Heart left ventricle (tissue), 16 donors: ENCODE results near the gene MAGEB17. TPM values are rescaled to one million over a fixed set of nuclear protein-coding genes. Genes with fewer than 3 reads are reported as not detected.

ENCODE experiments used
- ATAC-seq, 4 donors: fragments of 200-7000 bp; cut with Tn5 transposase; one replicate each; pipeline ENCODE4 v1.9.1; 2020 to 2022; ENCODE audit warnings: moderate library complexity in 4 of 4, mild to moderate bottlenecking in 3 of 4, moderate number of reproducible peaks in 1 of 4
- DNase-seq, 5 donors: peaks; one replicate each; pipeline ENCODE4 v3.0.0-alpha.2; 2020
- H3K27ac ChIP-seq, 12 donors: fragments of 200-600 bp; sonication (generic) in 4 of 12; one replicate each; pipeline versions ENCODE4 v1.5.0 to v1.8.0; 2016 to 2022; ENCODE audit warnings: mild to moderate bottlenecking in 2 of 12
- H3K27me3 ChIP-seq, 9 donors: fragments of 200-600 bp; sonication (generic) in 2 of 9; one replicate each; pipeline versions ENCODE4 v1.5.1 to v1.8.0; 2016 to 2022; ENCODE audit warnings: mild to moderate bottlenecking in 3 of 9
- H3K36me3 ChIP-seq, 9 donors: fragments of 200-600 bp; sonication (generic) in 2 of 9; one replicate each; pipeline versions ENCODE4 v1.5.0 to v1.8.0; 2018 to 2022; ENCODE audit warnings: mild to moderate bottlenecking in 2 of 9
- H3K4me1 ChIP-seq, 12 donors: fragments of 200-600 bp; sonication (generic) in 4 of 12; one replicate each; pipeline versions ENCODE4 v1.5.0 to v1.8.0; 2016 to 2022; ENCODE audit warnings: mild to moderate bottlenecking in 3 of 12
- H3K4me3 ChIP-seq, 12 donors: fragments of 200-600 bp; sonication (generic) in 4 of 12; one replicate each; pipeline versions ENCODE4 v1.5.0 to v1.8.0; 2017 to 2022; ENCODE audit warnings: mild to moderate bottlenecking in 9 of 12, moderate library complexity in 4 of 12
- H3K9me3 ChIP-seq, 12 donors: fragments of 200-600 bp; sonication (generic) in 4 of 12; one replicate each; pipeline versions ENCODE4 v1.5.0 to v1.8.0; 2016 to 2022; ENCODE audit warnings: mild to moderate bottlenecking in 1 of 12
- CTCF ChIP-seq, 12 donors: fragments of 200-600 bp; sonication (generic) in 4 of 12; IDR thresholded peaks; one replicate each; pipeline versions ENCODE4 v1.5.0 to v1.8.0; 2018 to 2022; ENCODE audit warnings: antibody characterized with exemption in 12 of 12, mild to moderate bottlenecking in 5 of 12
- POLR2A ChIP-seq, 2 donors: fragments of 450-650 bp; IDR thresholded peaks; one replicate each; pipeline ENCODE4 v1.6.1; 2017; ENCODE audit warnings: antibody characterized with exemption in 2 of 2, mild to moderate bottlenecking in 2 of 2, moderate library complexity in 2 of 2
- WGBS, 4 donors: extraction: QIAGEN DNeasy Blood & Tissue Kit in 2 of 4; methylation state at CpG; one replicate each; pipeline versions ENCODE4 v1.1.5 to v1.1.7; 2013 to 2018; 5-methylcytosine and 5-hydroxymethylcytosine counted together
- intact Hi-C, 10 donors: fragments of 100-400 bp; cut with DNase I; formaldehyde crosslinking; loops; one replicate each; pipeline versions ENCODE4 v1.11.1 to v1.14.2; 2022
- long read RNA-seq, 3 donors: library from polyadenylated mRNA; unstranded; transcript quantifications; one replicate each; pipeline ENCODE4 v2.0.0, GENCODE V29; 2020 to 2021
- polyA plus RNA-seq, 2 donors: library from polyadenylated mRNA; stranded (reverse); fragments of 200-250 nt; gene quantifications; one replicate each; pipeline ENCODE4 v1.2.3, GENCODE V29; 2013
- total RNA-seq, 9 donors: library from RNA; depleted of rRNA in 2 of 9; stranded (reverse); fragments of >200 nt in 2 of 9; fragmentation: NEBNext Ultra II Directional in 3 of 9; extraction: Animal tissue kit (Norgen Biotek cat#: 25700) in 3 of 9; gene quantifications; one replicate each; pipeline versions ENCODE4 v1.1.0 to v1.2.4, GENCODE V29; 2016 to 2023
- donor health status: ischemic (EF 13 %, LVEDD 7.1; RV severe dilation, severe dysfunction).
- donor health status: healthy with polysubstance abuse.
- donor health status: DM: no; HTN: yes; CAD: no.
- donor health status: DM: no; HTN: no; CAD: no.
- donor health status: ischemic (EF 25% LVEDD 6.9; RV normal size, moderate dysfunction).
- donor health status: ischemic (EF 25% LVEDD 5.7; RV mildly dilated, moderate dysfunction).
- donor health status: healthy.
- donor health status: DM: yes; HTN: yes; CAD: no.
- donor health status: ischemic (EF 35%, LVEDD 5.7; RV mildly dilated, moderate dysfunction).
- donor health status: nonischemic (EF 11% LVEDD 7.7; RV severe dilation, severe dysfunction).
- donor health status: DM: yes; HTN: yes; CAD: no.
- donor health status: PGD.
- donor health status: ischemic (EF 29% LVEDD 5.4; RV normal size, mild dysfunction).
- donor health status: nonischemic (EF 23%, LVEDD 6.1; RV moderate dilation, normal function).

Gene MAGEB17
- total RNA-seq (under 1 TPM in 1 of 9 donors, not detected in 8; 0.19 TPM), polyA plus RNA-seq (under 1 TPM; 0.14 to 0.15 TPM)
- long read RNA-seq, donor 1, result 0 reads
- long read RNA-seq, donor 2, result 0 reads
- long read RNA-seq, donor 3, result 0 reads

GRCh38 chrX:16167181-16167580, at the start of gene MAGEB17:
Gene MAGEB17 (plus strand): TSS chrX:16167481. CDS start chrX:16170383, 2,902 bp downstream.
- H3K27ac ChIP-seq, result no peak within 1 kb of the TSS
- DNase-seq (no peak), ATAC-seq (no peak)
- TF ChIP-seq CTCF (IDR thresholded peaks at IDR 0.05), result no peak
- no peak for TF ChIP-seq POLR2A (IDR thresholded peaks at IDR 0.05)
- 58 to 83% (median 74%) methylated on average over 5 of the region's 5 CpGs for WGBS, 4 donors
- no peaks in the 10 kb centered on the region for H3K4me1 ChIP-seq
- H3K9me3 ChIP-seq, result no peaks in the 10 kb centered on the region
- H3K36me3 ChIP-seq, result no peaks in the 10 kb centered on the region
- intact Hi-C loops, result no loop called here
- H3K27me3 ChIP-seq, result peaks cover 0 to 32% (median 0%) of the 10 kb centered on the region in 9 donors
- H3K4me3 ChIP-seq, result no peak within 1 kb of the TSS

- intact Hi-C loops, result loop anchor here in 9 of 10 donors (5.0 to 10.0 kb wide), 5 partner anchors 543 to 575 kb away; no protein-coding TSS in a partner anchor
- peak overlapping the region in 1 of 12 donors; percentile 44 for H3K27ac ChIP-seq
These were observed 47.7 kb upstream of the MAGEB17 start for GRCh38 chrX:16119353-16120220.

GRCh38 chrX:16120431-16120830, 46.9 kb upstream of the MAGEB17 start:
- WGBS, 4 donors, result 88 to 93% (median 92%) methylated on average over 3 of the region's 3 CpGs
- intact Hi-C loops, result loop anchor here in 9 of 10 donors (5.0 to 10.0 kb wide), 5 partner anchors 542 to 574 kb away; no protein-coding TSS in a partner anchor

More at GRCh38 chrX:16119353-16120220, 47.7 kb upstream of the MAGEB17 start:
- DNase-seq, result no peak
- Histone ChIP-seq H3K4me1 (peaks cover 0 to 5% (median 0%) of the 10 kb centered on the region in 12 donors), H3K36me3 (no peaks in the 10 kb centered on the region), H3K27me3 (peaks cover 0 to 23% (median 0%) of the 10 kb centered on the region in 9 donors), H3K4me3 (no peak overlapping the region), H3K9me3 (peaks cover 0 to 22% (median 0%) of the 10 kb centered on the region in 12 donors)
- WGBS, 4 donors, result 69 to 82% (median 77%) methylated on average over 5 of the region's 5 CpGs
- TF ChIP-seq CTCF (IDR thresholded peaks at IDR 0.05) (no peak), POLR2A (IDR thresholded peaks at IDR 0.05) (no peak)
- no peak for ATAC-seq

More at GRCh38 chrX:16120431-16120830, 46.9 kb upstream of the MAGEB17 start:
- Histone ChIP-seq H3K9me3 (peaks cover 0 to 22% (median 0%) of the 10 kb centered on the region in 12 donors), H3K27ac (no peak overlapping the region), H3K4me1 (no peaks in the 10 kb centered on the region), H3K36me3 (no peaks in the 10 kb centered on the region), H3K4me3 (no peak overlapping the region), H3K27me3 (peaks cover 0 to 28% (median 0%) of the 10 kb centered on the region in 9 donors)
- no peak for TF ChIP-seq POLR2A (IDR thresholded peaks at IDR 0.05)
- no peak for TF ChIP-seq CTCF (IDR thresholded peaks at IDR 0.05)
- ATAC-seq (no peak), DNase-seq (no peak)
